GM10248 (cell line): ENCODE results near the gene TUT1.

ENCODE experiments used
- CTCF ChIA-PET: fragments of 300-600 bp; sonication (Branson Sonifier 250); formaldehyde crosslinking; extraction: SDS; loops from one replicate; lab custom pipeline; 2021; ENCODE audit warnings: antibody characterized with exemption; lab: Yijun Ruan, JAX
- POLR2A ChIA-PET: fragments of 350-650 bp; sonication (Branson Sonifier 250); formaldehyde crosslinking; extraction: SDS; loops from one replicate; lab custom pipeline; 2020; ENCODE audit warnings: antibody characterized with exemption; lab: Yijun Ruan, JAX
- DNase-seq: peaks from one replicate; pipeline ENCODE4 v3.0.0; 2012; ENCODE audit errors: extremely low spot score
- CTCF ChIP-seq: IDR thresholded peaks from 2 replicates; pipeline ENCODE4 v1.5.1; 2012; ENCODE audit warnings: mild to moderate bottlenecking, low read depth; ENCODE audit errors: extremely low read depth, missing control alignments, control extremely low read depth

TUT1 gene, protein sequence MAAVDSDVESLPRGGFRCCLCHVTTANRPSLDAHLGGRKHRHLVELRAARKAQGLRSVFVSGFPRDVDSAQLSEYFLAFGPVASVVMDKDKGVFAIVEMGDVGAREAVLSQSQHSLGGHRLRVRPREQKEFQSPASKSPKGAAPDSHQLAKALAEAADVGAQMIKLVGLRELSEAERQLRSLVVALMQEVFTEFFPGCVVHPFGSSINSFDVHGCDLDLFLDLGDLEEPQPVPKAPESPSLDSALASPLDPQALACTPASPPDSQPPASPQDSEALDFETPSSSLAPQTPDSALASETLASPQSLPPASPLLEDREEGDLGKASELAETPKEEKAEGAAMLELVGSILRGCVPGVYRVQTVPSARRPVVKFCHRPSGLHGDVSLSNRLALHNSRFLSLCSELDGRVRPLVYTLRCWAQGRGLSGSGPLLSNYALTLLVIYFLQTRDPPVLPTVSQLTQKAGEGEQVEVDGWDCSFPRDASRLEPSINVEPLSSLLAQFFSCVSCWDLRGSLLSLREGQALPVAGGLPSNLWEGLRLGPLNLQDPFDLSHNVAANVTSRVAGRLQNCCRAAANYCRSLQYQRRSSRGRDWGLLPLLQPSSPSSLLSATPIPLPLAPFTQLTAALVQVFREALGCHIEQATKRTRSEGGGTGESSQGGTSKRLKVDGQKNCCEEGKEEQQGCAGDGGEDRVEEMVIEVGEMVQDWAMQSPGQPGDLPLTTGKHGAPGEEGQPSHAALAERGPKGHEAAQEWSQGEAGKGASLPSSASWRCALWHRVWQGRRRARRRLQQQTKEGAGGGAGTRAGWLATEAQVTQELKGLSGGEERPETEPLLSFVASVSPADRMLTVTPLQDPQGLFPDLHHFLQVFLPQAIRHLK

GRCh38 chr11:62591448-62592145 is at the start of gene TUT1:
TSS of gene TUT1 (minus strand) at chr11:62591523. CDS start at chr11:62591485, 38 bp downstream.
- DNase-seq: peak; percentile 91
- CTCF ChIA-PET: interaction anchor here (0.8 to 4.1 kb wide), 29 partner anchors 9 to 197 kb away, joined by 3 to 50 read pairs (median 4); partner anchors contain the start of genes B3GAT3, EML3, LRRN4CL and MTA2
- POLR2A ChIA-PET: interaction anchor here (0.5 to 3.9 kb wide), 44 partner anchors 9 to 293 kb away, joined by 3 to 87 read pairs (median 5); partner anchors contain the start of genes B3GAT3, C11orf98, CSKMT and EEF1G
- TF ChIP-seq CTCF: no peak

DNA sequence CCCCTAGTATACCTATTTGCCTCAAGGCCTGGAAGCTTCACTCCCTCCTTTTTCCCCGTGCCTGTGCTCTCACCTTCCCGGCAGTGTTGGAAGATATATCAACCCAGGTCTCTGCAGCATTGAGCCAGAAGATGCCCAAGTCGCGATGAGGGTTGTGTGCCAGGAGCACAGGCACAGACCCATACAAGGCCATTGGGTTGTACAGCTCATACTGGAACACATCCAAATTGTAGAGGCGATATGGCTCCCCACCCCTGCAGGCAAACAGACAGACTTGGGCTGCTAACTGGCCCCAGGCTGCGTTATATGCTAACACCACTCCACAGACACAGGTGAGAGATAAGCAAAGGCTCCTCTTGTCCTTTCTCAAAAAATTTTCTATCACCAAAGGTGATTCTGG is 41.2 kb upstream of the TUT1 start:
- DNase-seq: no peak
- no peak for TF ChIP-seq CTCF
- ChIA-PET POLR2A (no interaction called here), CTCF (interaction anchor here (0.8 to 1.1 kb wide), 2 partner anchors 10 to 69 kb away, joined by 3 read pairs; no protein-coding TSS in a partner anchor)

GRCh38 chr11:62627713-62628112 is 36.4 kb upstream of the TUT1 start:
- DNase-seq: no peak
- ChIA-PET CTCF (interaction anchor here (1.0 to 2.2 kb wide), 3 partner anchors 16 to 142 kb away, joined by 3 to 6 read pairs (median 4); partner anchors contain the start of gene EML3), POLR2A (no interaction called here)
- no peak for TF ChIP-seq CTCF

DNA sequence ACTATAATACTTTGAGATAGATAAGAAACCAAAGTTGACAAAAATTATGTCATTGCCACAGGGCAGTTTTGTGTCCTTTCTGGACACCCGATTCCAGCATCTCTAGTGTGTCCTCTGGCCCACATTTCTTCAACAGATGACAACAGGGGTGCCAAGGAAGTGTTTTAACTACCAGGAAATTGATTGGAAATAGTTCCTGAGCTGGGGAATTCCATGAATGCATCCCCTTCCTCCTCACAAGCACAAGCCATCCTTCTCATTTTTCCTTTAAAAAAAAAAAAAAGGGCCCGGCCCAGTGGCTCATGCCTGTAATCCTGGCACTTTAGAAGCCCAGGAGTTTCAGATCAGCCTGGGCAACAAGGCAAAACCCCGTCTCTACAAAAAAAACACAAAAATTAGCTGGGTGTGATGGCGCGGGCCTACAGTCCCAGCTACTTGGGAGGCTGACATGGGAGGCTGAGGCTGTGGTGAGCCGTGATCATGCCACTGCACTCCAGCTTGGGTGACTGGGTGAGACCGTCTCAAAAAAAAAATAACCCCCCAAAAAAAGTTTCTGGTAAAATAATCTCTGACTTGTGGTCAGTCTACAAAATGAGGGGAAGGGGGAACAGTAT is 31.3 kb upstream of the TUT1 start:
- POLR2A ChIA-PET: interaction anchor here (0.8 to 2.5 kb wide), 8 partner anchors 21 to 219 kb away, joined by 3 to 23 read pairs (median 4); partner anchors contain the start of genes C11orf98, CSKMT, INTS5 and MTA2
- CTCF ChIA-PET: interaction anchor here (0.8 to 4.9 kb wide), 15 partner anchors 10 to 198 kb away, joined by 3 to 43 read pairs (median 3); partner anchors contain the start of genes C11orf98, CSKMT, EML3 and INTS5
- DNase-seq: no peak
- TF ChIP-seq CTCF: no peak

- CTCF ChIA-PET: interaction anchor here (0.8 to 4.9 kb wide), 18 partner anchors 8 to 197 kb away, joined by 3 to 43 read pairs (median 4); partner anchors contain the start of genes C11orf98, CSKMT, EML3 and GANAB
- no peak for TF ChIP-seq CTCF
- peak; percentile 98 for DNase-seq
- POLR2A ChIA-PET: interaction anchor here (0.7 to 2.5 kb wide), 8 partner anchors 20 to 219 kb away, joined by 3 to 23 read pairs (median 4); partner anchors contain the start of genes C11orf98, CSKMT, INTS5 and MTA2
These were observed 30.5 kb upstream of the TUT1 start, which contains the start of gene B3GAT3 for GRCh38 chr11:62621567-62622470. TSS of gene B3GAT3 (minus strand) at chr11:62621986. CDS start at chr11:62621947, 39 bp downstream.
